GM18951 (cell line): ENCODE data around the gene ARHGAP9.

Experiments used
- POLR2A ChIP-seq: IDR thresholded peaks from 4 replicates; pipeline ENCODE4 v1.6.1; 2011; ENCODE audit warnings: mild to moderate bottlenecking; ENCODE audit not compliant: insufficient read length, insufficient read depth; ENCODE audit errors: extremely low read depth
- in situ Hi-C: fragments of 300-500 bp; cut with MboI; formaldehyde crosslinking; loops from one replicate; pipeline ENCODE4 v1.12.0; 2022; ENCODE audit warnings: low sequenced_read_pairs, mixed read lengths, inconsistent platforms; ENCODE audit not compliant: unreplicated experiment

The ARHGAP9 gene

DNA sequence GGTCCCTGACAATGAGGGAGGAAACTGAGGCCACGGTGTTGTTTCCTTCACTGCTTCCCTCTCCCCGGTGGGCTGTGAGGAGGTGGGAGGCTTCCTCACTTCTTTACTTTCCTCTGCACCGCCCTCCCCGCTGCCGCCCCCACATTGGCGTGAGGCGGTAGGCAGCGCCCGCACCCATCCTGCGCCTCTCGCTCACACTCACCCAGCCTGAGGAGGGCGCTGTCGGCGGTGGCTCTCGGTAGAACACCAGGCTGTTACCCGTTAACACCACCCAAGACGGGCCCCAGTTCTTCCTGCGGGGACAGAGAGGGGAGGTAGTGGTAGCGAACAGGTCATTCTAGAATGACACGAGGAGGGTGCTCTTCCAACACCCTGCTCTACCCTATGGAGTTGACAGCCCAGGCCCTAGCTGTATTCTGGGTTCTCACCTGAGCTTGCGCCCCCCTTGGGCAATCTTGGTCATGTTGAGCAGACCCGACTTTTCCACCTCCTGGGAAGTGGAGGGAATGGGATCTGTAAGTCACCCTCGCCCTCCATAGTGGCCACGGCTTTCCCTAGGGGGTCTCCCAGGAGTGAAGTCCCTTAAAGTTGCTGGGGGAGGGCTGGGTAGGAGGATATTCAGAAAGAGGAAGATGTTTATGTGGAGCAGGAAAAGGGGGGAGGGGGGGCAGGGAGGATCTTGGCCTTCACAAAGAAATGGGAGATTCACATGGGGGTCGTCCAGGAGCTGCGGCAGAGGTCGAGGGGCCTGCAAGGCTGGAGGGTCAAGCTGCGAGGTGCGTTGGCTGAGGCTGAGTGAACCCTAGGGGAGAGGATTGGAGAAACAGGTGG, 3.3 kb downstream of the ARHGAP9 start:
- no peak for TF ChIP-seq POLR2A
- in situ Hi-C loops, result no loop called here

DNA sequence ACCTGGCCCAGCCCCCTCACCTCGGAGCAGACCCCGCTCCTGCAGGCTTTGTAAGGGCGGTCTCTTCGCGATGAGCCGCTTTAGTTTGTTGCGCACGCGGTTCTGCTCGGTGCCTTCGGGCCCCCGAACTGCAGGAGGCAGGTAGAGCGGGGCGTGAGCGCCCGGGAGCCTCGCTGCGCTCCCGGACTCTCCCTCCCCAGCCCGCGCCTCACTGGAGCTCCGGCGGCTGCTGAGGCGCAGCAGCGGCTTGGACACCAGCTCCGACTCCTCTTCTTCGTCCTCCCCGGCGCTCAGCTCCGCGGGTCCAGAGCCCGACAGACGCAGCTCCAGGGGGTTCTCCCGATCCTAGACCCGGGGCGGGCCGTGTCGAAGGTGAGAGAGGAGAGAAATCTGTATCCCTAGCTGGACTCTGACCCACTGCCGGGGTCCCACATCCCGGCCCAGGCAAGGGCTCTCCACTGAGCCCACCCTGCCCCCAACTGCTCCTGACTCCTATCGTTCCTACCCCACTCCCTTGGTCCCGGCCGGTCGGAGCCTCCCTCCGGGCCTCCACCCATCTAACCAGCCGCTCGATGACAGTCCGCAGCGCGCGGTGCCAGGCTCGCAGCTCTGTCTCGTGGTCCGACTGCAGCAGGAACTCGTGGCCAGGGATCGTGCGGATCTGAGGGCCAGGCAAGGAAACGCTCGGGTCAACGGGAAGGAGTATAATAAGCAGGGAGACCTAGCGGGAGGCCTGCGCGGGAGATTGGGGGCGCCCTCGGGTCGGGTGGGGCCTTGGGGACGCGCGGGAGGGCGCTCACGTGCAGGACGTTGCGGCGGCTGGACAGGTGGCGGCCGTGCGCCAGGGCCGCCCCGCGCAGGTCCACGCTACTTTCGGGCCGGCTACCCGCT, 4.2 kb downstream of the ARHGAP9 start:
- in situ Hi-C loops, result no loop called here
- no peak for TF ChIP-seq POLR2A

DNA sequence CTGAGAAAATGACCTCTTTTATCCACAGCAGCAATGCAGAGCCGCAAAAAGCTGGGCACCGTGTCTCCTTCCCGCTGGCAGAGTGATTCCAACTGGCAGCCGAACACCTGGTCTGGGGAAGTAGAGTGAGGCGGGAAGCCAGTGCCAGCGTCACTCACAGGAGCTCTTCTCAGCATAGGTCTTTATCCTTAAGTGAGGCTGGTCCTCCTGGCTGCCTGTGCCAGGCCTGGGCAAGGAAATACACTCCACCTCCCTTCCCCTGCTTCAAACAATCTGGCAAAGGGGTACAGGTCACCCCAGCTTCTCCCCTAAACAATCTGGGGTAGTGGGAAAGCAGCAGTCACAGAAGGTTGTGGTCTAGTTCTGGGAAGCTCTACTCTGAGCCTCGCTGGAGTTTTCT, 4.8 kb downstream of the ARHGAP9 start:
- TF ChIP-seq POLR2A, result no peak
- in situ Hi-C loops, result no loop called here

DNA sequence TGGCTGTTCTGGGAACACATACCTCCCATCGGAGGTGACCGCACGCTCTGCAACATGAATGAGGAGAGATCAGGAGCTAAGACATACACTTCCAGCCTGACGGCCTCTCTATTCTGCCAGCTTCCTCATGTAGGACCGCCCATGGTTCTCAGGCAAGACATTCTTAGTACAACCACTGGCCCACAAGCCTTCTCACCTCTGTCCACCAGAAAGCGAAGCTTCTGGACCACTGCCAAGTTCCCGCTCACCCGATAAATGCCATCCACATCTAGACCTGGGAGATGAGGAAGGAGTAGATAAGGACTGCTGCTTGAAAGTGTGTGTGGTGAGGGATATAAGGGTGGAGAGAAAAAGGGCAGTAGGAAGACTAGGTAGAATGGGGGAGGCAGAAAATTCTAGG, 5.2 kb downstream of the ARHGAP9 start:
- no peak for TF ChIP-seq POLR2A
- in situ Hi-C loops, result no loop called here

DNA sequence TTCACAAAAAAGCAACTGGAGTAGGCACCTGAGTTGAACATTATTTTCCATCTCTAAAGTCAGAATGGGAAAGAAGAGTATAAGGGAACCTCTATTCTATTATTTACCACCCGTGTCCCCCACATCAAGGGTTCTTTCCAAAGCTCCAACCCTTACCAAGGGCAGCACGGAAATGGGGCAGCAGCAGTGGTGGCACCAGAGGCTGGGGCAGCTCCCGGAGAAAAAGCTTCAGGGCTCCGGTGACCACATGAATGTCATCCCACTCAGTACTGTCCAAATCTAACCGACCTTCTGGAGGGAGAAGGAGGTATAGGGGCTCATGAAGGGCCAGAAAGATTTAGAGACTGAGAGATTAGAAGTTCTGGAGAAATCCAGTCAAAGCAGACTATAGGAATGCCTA, 5.8 kb downstream of the ARHGAP9 start:
- in situ Hi-C loops, result no loop called here
- no peak for TF ChIP-seq POLR2A

DNA sequence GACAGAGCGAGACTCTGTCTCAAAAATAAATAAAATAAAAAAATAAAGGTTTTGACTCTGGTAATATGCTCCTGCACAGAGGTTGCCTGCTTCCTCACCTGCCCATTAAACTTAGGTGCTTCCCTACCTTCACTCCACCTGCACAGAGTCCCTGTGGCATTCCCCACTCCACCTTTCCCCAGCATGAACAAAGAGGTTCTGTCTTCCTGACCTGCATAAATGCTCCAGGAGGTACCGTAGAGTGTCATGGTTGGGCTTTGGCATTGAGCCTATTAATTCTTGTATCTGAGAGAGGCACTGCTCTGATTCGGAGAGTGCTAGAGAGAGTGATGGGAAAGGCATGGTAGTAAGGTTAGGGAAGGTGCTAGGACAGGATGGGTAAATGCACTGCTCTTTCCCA, 6.3 kb downstream of the ARHGAP9 start:
- no peak for TF ChIP-seq POLR2A
- in situ Hi-C loops, result no loop called here

DNA sequence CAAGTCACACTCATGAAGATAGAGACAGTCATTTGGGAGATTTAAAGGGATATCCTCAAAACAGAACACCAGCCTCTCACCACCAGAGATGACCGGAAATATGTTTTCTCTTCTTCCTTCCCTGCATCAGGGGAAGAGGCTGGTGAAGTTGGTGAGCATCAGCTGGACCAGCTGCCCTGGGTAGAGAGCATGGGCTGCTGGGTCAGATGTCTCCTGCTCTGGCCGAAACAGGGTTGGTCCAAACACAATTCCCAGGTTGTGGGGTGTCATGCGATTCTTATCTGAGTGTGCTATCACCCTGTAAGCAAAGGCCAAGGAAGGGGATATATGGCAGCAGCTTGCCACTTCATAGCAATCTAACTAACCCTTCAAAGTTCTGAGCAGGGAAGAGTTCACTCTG, 7.3 kb downstream of the ARHGAP9 start:
- no peak for TF ChIP-seq POLR2A
- in situ Hi-C loops, result no loop called here

DNA sequence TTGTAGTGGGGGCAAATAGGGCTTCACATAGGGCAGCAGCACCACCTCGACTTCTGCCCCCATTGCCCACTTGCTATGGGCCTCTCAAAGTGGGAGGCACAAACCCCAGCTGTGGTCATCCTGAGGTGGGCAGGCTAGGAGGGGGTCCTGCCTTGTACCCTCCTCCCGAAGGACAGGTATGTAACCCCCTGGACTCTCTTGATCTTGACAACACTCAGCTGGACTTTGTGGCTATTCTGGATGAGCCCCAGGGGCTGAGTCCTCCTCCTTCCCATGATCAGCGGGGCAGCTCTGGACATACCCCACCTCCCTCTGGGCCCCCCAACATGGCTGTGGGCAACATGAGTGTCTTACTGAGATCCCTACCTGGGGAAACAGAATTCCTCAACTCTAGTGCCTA, 8.0 kb downstream of the ARHGAP9 start:
- TF ChIP-seq POLR2A, result peak; percentile 9
- in situ Hi-C loops, result no loop called here

DNA sequence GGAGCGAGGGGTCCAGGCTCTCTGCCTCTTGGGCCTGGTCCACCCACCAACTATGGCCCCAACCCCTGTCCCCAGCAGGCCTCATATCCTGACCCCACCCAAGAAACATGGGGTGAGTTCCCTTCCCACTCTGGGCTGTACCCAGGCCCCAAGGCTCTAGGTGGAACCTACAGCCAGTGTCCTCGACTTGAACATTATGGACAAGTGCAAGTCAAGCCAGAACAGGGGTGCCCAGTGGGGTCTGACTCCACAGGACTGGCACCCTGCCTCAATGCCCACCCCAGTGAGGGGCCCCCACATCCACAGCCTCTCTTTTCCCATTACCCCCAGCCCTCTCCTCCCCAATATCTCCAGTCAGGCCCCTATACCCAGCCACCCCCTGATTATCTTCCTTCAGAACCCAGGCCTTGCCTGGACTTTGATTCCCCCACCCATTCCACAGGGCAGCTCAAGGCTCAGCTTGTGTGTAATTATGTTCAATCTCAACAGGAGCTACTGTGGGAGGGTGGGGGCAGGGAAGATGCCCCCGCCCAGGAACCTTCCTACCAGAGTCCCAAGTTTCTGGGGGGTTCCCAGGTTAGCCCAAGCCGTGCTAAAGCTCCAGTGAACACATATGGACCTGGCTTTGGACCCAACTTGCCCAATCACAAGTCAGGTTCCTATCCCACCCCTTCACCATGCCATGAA, 8.6 kb downstream of the ARHGAP9 start:
- TF ChIP-seq POLR2A, result no peak
- in situ Hi-C loops, result no loop called here

DNA sequence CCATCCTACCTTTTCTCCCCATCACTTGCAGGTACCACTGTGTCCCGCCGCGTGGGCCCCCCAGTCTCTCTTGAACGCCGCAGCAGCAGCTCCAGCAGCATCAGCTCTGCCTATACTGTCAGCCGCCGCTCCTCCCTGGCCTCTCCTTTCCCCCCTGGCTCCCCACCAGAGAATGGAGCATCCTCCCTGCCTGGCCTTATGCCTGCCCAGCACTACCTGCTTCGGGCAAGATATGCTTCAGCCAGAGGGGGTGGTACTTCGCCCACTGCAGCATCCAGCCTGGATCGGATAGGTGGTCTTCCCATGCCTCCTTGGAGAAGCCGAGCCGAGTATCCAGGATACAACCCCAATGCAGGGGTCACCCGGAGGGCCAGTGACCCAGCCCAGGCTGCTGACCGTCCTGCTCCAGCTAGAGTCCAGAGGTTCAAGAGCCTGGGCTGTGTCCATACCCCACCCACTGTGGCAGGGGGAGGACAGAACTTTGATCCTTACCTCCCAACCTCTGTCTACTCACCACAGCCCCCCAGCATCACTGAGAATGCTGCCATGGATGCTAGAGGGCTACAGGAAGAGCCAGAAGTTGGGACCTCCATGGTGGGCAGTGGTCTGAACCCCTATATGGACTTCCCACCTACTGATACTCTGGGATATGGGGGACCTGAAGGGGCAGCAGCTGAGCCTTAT, 9.2 kb downstream of the ARHGAP9 start:
- TF ChIP-seq POLR2A, result no peak
- in situ Hi-C loops, result no loop called here

DNA sequence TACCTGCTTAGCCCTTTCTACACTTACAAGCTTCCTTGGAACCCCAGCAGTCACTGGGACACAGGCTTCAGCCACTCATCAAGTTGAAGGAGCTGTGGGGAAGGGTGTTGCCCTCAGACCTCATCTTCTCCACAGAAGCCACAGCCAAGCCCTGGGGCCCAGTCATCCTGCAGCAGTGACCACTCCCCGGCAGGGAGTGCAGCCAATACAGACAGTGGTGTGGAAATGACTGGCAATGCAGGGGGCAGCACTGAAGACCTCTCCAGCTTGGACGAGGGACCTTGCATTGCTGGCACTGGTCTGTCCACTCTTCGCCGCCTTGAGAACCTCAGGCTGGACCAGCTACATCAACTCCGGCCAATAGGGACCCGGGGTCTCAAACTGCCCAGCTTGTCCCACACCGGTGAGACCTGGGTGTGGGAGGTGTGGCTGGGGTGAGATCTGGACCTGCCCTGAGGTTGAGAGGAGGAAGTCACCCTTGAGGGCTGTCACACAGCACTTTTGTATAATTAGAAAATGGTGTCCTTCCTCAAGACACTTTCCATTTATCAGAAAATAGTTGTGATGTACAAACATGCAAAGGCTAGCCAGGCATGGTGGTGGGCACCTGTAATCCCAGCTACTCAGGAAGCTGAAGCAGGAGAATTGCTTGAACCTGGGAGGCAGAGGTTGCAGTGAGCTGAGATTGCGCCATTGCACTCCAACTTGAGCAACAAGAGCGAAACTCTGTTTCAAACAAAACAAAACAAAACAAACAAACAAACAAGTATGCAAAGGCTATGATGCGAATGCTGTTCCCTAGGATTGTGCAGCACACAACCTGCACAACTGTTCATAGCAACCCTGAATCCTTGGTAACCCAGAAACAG, 10.1 kb downstream of the ARHGAP9 start:
- TF ChIP-seq POLR2A, result no peak
- in situ Hi-C loops, result no loop called here

DNA sequence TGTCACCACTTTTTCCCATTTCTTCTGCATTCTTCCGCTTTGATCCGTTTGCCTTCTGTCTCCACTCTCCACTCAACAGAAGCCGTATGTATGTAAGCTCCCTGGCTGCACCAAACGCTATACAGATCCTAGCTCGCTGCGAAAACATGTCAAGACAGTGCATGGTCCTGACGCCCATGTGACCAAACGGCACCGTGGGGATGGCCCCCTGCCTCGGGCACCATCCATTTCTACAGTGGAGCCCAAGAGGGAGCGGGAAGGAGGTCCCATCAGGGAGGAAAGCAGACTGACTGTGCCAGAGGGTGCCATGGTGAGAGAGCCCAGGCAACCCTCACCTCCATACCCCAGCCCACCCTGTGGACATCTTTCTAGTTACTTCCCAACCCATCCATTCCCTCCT, 11.8 kb downstream of the ARHGAP9 start:
- TF ChIP-seq POLR2A, result no peak
- in situ Hi-C loops, result no loop called here
